Liver (tissue), 3 donors: ENCODE results near the gene THBD.

Experiments
- ATF3 ChIP-seq: IDR thresholded peaks from 2 replicates; pipeline ENCODE4 v1.6.1; 2016; ENCODE audit warnings: antibody characterized with exemption
- CTCF ChIP-seq: fragments of 150-350 bp; IDR thresholded peaks from 2 replicates; pipeline ENCODE4 v1.5.1; 2017; ENCODE audit warnings: improper control_type of control experiment, low read depth, low read length; ENCODE audit not compliant: missing input control
- EGR1 ChIP-seq, 2 donors: IDR thresholded peaks; 2 replicates each; pipeline ENCODE4 v1.6.1; 2016 to 2018; ENCODE audit warnings: antibody characterized with exemption in 2 of 2, low read depth in 2 of 2
- GABPA ChIP-seq, 2 donors: IDR thresholded peaks in 1 of 2; conservative IDR thresholded peaks in 1 of 2; 2 replicates each; pipeline ENCODE4 v1.6.1; 2016; ENCODE audit warnings: antibody characterized with exemption in 2 of 2, mild to moderate bottlenecking in 1 of 2, moderate library complexity in 1 of 2
- HNF4G ChIP-seq: IDR thresholded peaks from 2 replicates; pipeline ENCODE4 v1.6.1; 2016; ENCODE audit warnings: antibody characterized with exemption
- JUND ChIP-seq, 2 donors: IDR thresholded peaks; 2 replicates each; pipeline ENCODE4 v1.6.1; 2016; ENCODE audit warnings: antibody characterized with exemption in 2 of 2
- MAX ChIP-seq: IDR thresholded peaks from 2 replicates; pipeline ENCODE4 v1.6.1; 2016; ENCODE audit warnings: antibody characterized with exemption
- NR2F2 ChIP-seq: IDR thresholded peaks from 2 replicates; pipeline ENCODE4 v1.6.1; 2016; ENCODE audit warnings: antibody characterized with exemption
- RAD21 ChIP-seq, 2 donors: IDR thresholded peaks; 2 replicates each; pipeline ENCODE4 v1.6.1; 2016; ENCODE audit warnings: antibody characterized with exemption in 2 of 2, mild to moderate bottlenecking in 2 of 2
- REST ChIP-seq: IDR thresholded peaks from 2 replicates; pipeline ENCODE4 v1.6.1; 2016; ENCODE audit warnings: antibody characterized with exemption, mild to moderate bottlenecking
- RXRA ChIP-seq, 2 donors: IDR thresholded peaks; 2 replicates each; pipeline ENCODE4 v1.6.1; 2017 to 2018; ENCODE audit warnings: antibody characterized with exemption in 2 of 2, mild to moderate bottlenecking in 1 of 2
- TAF1 ChIP-seq: conservative IDR thresholded peaks from 2 replicates; pipeline ENCODE4 v1.6.1; 2016; ENCODE audit warnings: antibody characterized with exemption, mild to moderate bottlenecking
- YY1 ChIP-seq: IDR thresholded peaks from 2 replicates; pipeline ENCODE4 v1.6.1; 2016; ENCODE audit warnings: antibody characterized with exemption, mild to moderate bottlenecking
- ZBTB33 ChIP-seq: IDR thresholded peaks from 2 replicates; pipeline ENCODE4 v1.6.1; 2016; ENCODE audit warnings: antibody characterized with exemption
- donor health status: healthy.
- donor health status: healthy.

- TF ChIP-seq TAF1 = no peak
- TF ChIP-seq CTCF = no peak
- no peak for TF ChIP-seq HNF4G
- TF ChIP-seq GABPA (IDR thresholded peaks at IDR 0.05 in 1 of 2, conservative IDR thresholded peaks at IDR 0.05 in 1 of 2) = no peak
- no peak for TF ChIP-seq YY1
- TF ChIP-seq REST = peak; percentile 39
- TF ChIP-seq NR2F2 = no peak
- no peak for TF ChIP-seq ATF3
- no peak for TF ChIP-seq RAD21 (IDR thresholded peaks at IDR 0.05)
- no peak for TF ChIP-seq MAX
- no peak for TF ChIP-seq EGR1 (IDR thresholded peaks at IDR 0.05; ENCODE audit: low read depth in 2 of 2)
- TF ChIP-seq JUND (IDR thresholded peaks at IDR 0.05) = no peak
- TF ChIP-seq RXRA (IDR thresholded peaks at IDR 0.05) = no peak
- TF ChIP-seq ZBTB33 = no peak
Observed at GRCh38 chr20:23092861-23093495, 43.5 kb upstream of the THBD start.
